ENCODE data around the gene FOXI2. TPM values are rescaled to one million over a fixed set of nuclear protein-coding genes. Genes with fewer than 3 reads are reported as not detected.

Gene FOXI2
- total RNA-seq, 1 donor from 2014 or later = not detected

DNA sequence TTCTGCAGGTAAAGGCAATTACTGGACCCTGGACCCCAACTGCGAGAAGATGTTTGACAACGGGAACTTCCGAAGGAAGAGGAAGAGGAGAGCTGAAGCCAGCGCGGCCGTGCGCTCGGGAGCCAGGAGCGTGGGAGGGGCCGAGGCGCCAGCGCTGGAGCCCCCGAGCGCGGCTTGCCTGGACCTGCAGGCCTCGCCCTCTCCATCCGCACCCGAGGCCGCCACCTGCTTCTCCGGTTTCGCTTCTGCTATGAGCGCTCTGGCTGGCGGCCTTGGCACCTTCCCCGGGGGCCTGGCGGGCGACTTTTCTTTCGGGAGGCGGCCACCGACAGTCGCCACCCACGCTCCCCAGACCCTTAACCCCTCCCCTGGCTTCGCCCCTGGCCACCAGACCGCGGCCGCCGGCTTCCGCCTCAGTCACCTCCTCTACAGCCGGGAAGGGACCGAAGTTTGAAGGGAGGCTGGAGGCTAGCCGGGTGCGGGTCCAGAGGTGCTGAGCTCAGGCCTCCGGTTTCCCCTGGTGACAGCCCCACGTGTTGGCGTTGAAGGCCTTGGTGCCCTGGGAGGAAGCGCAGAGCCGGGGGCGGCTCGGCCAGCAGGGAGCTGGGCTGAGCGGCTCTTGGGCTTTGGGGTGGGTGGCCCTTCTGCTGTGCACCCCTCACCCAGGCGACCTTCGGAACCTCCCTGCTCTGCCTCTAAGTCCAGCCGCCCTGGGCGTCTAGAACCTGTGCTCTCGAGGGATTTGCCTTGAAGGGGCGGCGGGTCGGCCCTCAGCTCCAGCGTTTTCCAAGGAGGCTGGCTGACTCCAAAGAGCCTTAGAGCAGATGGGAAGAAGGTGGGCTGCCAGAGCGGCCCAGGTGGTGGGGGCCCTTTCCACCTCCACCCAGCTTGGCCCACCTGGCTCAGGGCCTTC is 1.8 kb downstream of the FOXI2 start:
- intact Hi-C loops (cut with DNase I) = no loop called here
- DNase-seq = no peak
- ATAC-seq (ENCODE audit: poor library complexity) = no peak

DNA sequence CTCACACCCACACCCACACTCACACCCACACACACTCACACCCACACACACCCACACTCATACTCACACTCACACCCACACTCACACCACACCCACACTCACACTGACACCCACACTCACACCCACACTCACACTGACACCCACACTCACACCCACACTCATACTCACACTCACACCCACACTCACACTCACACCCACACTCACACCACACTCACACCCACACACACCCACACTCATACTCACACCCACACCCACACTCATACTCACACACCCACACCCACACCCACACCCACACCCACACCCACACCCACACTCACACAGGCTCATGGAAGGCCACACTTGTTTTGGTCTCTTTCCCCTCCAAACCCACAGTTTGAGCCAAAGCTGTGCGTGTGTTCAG is 2.9 kb downstream of the FOXI2 start:
- no peak for ATAC-seq (ENCODE audit: poor library complexity)
- intact Hi-C loops (cut with DNase I) = no loop called here
- no peak for DNase-seq

DNA sequence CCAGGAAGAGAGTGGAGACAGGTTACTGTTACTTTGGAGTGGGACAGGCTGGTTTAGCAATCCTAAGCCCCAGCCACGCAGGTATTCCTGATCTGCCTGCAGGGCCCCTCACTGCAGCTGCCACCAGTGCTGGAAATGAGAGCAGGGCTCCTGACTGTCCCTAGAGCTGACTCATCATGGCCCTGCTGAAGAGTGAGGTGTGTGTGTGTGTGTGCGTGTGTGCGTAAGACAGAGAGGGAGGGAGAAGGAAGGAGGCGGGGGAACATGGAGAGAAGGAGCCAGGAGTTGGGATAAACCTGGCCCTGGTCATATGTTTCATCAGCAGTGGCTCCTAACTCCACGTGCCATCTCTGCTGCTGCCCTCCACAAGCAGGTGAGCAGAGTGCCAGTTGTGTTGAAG is 3.6 kb downstream of the FOXI2 start:
- intact Hi-C loops (cut with DNase I) = no loop called here
- no peak for DNase-seq
- no peak for ATAC-seq (ENCODE audit: poor library complexity)

DNA sequence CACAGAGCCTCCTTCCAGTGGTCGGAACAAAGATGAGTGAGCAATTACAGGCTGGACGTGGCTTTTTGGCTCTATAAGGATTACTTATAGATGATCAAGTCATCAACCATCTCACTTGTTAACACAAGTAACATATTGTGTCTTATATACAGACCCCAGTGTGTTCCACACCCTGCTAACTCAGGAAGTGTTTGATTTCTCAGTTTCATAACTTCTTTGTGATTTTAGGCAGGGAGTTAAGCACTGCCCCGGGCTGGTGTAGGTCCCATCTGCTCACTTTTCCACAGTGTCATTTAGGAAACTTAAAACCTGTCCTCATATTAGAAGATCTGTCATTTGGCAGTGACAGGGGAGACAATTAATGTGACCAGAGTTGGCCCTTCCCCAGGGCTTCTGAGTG is 6.2 kb downstream of the FOXI2 start:
- DNase-seq (no peak), ATAC-seq (ENCODE audit: poor library complexity) (no peak)
- intact Hi-C loops (cut with DNase I) = no loop called here

DNA sequence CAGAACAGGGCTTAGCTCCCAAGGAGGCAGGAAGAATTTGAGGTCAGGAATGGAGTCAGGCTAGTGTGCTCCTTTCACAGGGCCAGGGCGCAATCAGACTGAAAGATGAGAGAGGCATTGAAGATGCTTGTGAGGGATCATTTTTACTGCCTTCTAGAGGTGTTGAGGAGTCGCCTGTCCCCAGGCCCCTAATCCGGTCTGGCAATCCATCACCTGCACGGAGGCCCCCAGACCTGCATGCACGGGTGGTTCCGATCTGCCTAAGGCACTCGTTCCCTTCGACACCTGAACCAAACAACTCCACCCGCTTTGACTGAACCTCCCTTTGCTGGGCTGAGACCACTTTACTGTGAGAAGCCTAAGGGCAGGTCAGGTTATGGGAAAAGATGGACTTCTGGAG is 8.0 kb downstream of the FOXI2 start:
- intact Hi-C loops (cut with DNase I) = no loop called here
- DNase-seq (no peak), ATAC-seq (ENCODE audit: poor library complexity) (no peak)

DNA sequence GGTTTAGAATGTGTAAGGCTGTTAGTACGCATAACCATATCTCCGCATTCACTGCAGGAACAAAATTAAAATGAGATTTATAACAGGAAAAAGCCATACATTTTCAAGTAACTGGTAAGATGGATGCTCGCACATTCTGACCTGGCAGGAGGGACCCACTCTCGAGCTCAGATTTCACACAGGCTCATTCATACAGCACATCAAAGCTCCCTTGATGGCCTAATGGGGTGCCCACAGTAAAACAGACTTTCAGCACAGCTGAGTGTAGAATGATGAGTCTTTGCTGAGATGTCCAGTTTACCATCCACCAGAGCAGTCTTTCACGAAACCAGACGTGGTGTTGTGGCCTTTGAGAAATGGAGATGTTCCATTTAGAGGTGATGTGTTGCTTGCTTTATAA is 8.9 kb downstream of the FOXI2 start:
- intact Hi-C loops (cut with DNase I) = no loop called here
- no peak for ATAC-seq (ENCODE audit: poor library complexity)
- DNase-seq = no peak

DNA sequence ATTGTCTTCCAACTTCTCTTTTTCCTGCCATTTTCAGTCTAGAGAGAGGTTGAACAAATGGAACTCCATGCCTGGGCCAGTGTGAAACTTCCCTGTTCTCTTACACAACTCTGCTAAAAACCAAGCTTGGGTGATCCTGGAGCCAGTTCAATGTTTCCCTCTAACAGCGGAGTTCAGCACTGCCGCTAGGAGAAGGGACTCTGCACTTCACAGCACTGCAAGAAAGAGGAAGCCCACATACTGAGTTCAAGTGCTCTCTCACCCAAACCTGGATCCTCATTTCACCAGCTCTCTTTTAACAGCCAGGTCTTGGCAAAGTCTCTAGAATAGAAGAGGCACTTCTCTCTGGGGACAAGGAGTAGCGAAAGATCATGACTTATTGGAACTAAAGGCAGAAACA is 18.8 kb downstream of the FOXI2 start:
- no peak for ATAC-seq (ENCODE audit: poor library complexity)
- intact Hi-C loops (cut with DNase I) = no loop called here
- no peak for DNase-seq

DNA sequence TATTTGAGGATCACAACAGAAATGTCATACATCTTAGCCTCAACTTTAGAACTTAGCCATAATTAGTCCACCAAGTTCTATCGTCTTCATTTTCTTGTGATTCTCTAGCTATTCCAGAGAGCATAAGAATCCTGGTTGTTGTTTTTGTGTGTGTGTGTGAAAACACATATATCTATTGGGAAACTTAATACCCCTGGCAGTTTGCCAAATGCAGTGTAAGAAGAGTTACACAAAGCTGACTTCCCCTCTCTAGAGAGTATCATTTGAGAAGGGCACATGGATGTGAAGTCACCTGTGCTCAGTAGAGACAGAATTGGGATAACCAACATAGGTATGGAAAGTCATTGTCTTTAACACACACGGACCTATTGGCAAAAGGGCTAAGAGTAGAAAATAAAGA is 19.3 kb downstream of the FOXI2 start:
- no peak for DNase-seq
- ATAC-seq (ENCODE audit: poor library complexity) = no peak
- intact Hi-C loops (cut with DNase I) = no loop called here

DNA sequence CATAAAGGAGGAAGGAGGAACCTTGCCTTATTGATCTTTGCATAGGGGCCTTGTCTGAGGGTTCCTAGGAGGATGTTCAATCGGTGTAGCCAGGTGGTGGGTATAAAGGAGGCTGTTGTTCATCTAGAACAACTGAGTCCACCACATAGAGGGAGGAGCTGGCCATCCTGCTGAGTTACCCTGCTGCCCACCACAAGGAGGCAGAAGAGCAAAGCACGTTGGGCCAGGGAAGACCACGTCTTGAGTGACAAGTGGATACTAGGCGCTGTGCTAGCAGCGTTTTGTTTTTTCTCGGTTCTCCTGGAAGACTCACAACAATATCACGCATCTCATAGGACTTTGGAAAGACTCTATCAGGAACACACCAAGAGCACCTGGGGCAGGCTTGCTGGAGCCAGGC is 20.0 kb downstream of the FOXI2 start:
- ATAC-seq (ENCODE audit: poor library complexity) = no peak
- intact Hi-C loops (cut with DNase I) = no loop called here
- DNase-seq = no peak

DNA sequence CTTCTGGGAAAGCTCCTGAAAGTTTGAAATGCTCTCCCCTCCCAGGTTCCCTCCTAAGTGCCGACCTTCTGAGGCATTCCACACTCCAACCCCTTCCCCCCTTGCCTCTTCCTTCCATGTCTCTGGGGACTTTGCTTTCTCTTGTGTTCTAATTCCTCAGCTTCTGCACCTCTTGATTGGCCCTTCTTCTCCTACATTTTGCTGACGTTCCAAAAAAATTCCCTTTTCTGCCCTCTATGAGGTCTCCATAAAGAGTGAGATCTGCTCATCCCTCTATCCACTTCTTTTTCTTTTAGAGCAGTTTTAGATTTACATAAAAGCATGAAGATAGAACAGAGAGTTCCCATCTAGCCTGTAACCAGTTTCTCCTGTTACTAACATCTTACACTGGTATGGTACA is 22.3 kb downstream of the FOXI2 start:
- DNase-seq (no peak), ATAC-seq (ENCODE audit: poor library complexity) (no peak)
- intact Hi-C loops (cut with DNase I) = no loop called here

DNA sequence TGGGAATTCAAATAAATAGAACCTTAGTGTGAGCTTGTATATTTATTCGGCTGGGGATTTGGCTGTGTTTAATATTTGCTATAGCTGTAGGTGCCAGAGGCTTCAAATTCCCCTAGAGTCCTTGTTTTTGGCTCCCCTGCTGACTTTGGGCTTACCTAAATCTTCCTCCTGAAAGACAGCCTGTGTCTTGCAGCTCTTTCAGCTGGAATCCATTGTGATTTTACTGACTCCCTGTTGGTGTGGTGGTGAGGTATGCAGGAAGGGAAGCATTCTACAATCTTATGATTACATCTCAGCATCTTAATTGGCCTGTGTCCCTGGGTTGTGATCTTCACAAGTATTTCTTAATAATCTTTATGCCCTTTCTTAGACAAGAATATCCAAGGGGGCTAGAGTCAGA is 25.9 kb downstream of the FOXI2 start:
- ATAC-seq (ENCODE audit: poor library complexity) (no peak), DNase-seq (no peak)
- intact Hi-C loops (cut with DNase I) = no loop called here

DNA sequence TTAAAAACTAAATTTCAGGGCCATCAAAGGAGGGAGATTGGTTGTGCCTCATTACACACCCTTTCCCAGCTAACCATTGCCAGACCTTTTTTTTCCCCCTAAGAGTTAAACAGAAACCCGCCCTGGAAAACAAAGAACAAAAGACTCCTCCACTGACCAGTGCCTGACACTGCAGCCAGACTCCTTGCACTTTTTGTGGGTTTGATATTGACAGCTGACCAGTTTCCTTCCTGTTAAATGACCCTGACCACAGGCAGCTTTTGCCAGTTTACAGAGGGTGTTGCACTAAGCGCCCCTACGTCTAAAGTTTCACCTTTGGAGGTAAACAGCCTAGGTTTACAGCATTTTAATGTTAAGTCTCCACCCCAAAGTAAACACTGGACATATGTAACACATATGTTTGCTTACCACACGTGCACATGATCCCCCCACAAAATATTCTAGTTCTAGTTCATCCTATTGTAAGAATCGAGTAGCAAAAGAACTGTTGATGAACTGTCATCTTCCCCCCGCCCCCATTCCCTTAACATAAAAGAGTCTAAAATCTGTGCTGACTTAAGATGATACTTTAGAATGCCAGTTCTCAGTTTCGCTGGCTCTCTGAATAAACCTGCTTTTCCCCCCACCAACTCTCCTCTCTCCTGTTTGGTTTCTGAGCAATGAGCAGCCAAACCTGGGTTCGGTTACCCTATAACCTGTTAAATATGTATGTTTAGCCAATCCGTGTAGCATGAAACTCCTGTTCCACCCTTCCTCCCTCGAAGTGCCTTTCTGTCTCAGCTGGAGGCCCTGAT is 38.0 kb downstream of the FOXI2 start:
- DNase-seq (no peak), ATAC-seq (ENCODE audit: poor library complexity) (no peak)
- intact Hi-C loops (cut with DNase I) = no loop called here

DNA sequence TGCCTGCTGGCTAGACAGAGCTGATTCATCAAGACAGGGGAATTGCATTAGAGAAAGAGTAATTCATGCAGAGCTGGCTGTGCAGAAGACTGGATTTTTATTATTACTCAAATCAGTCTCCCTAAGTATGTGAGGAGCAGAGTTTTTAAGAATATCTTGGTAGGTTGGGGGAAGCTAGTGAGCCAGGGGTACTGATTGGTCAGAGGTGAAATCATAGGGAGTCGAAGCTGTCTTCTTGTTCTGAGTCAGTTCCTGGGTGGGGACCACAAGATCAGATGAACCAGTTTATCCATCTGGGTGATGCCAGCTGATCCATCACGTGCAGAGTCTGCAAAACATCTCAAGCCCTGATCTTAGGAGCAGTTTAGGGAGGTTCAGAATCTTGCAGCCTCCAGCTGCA is 39.8 kb downstream of the FOXI2 start:
- no peak for DNase-seq
- intact Hi-C loops (cut with DNase I) = no loop called here
- no peak for ATAC-seq (ENCODE audit: poor library complexity)

DNA sequence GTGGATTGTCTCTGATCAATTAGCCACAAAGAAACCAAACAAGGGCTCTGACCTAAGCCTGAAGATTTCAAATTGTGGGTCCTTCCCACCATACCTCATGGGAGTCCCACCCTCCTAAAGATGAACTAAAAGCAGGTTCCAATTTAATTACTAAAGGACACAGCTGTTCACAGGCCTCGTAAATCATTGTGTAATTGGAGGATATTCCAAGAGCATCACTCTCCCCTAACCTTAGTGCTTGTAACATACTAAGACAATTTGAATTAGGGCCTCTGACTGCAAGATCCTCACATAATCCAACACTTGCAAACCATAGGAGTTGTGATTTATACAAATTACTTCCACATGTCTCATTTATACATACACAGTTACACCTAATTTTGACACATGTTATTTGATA is 44.4 kb downstream of the FOXI2 start:
- intact Hi-C loops (cut with DNase I) = no loop called here
- DNase-seq (no peak), ATAC-seq (ENCODE audit: poor library complexity) (no peak)

DNA sequence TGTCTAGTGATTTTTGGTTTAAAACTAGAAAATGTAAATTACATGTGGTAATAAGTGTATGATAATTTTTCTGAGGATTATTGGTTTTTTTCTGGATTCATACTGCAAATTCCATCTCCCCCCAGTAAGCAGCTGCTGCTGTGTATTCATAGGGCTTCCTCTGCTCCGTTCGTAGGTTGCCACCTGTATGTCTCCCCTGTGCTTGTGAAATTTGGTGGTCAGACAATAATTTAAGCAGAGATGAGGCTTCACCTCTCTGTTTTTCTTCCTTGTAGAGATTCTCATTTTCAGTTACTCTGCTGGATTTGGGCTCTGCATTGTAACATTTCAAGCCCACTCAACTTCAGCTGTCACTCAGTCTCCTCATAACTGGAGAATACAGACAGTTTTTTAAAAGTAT is 50.9 kb downstream of the FOXI2 start:
- ATAC-seq (ENCODE audit: poor library complexity) = no peak
- intact Hi-C loops (cut with DNase I) = no loop called here
- DNase-seq = no peak

DNA sequence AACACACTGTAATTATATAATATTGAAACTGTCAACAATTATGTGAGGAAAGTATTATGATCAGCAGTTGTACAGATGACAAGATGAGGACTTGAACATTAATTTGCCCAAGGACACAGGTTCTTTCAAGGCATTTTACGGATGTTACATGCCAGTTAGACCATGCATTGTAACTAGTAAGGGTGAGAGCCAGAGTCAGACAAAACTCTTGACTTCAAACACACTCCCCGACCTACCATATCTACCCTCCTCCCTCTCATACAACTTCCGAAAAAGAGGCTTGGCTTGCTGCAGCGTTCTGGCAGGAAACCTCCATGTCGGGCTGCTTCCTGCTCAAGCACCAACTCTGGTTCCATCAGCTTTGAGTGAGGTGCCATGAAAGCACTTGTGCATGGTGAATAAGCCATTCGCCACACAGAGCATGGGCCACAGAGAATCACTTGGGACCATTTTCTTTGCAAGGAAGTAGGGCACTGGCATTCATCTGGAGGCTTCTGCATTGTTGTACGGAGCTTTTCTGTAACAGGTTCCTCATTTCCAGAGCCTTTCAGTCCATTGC is 53.2 kb downstream of the FOXI2 start:
- ATAC-seq (ENCODE audit: poor library complexity) = no peak
- DNase-seq = no peak
- intact Hi-C loops (cut with DNase I) = no loop called here

Measured in Right ventricle myocardium superior (tissue), 1 donor.